CD14-positive monocyte (primary cell): ENCODE data around the gene TBC1D12. TPM values are rescaled to one million over a fixed set of nuclear protein-coding genes. Genes with fewer than 3 reads are reported as not detected.

ENCODE experiments used
- DNase-seq, 3 donors: peaks; one replicate each; pipeline ENCODE4 v3.0.0-alpha.2; 2011 to 2022
- H2AFZ ChIP-seq: 2 replicates; pipeline ENCODE4 v1.6.0; 2012; ENCODE audit warnings: mild to moderate bottlenecking, low read depth, low read length, inconsistent platforms; ENCODE audit not compliant: insufficient read depth, poor library complexity, severe bottlenecking
- H3K27ac ChIP-seq, 2 donors: 1 replicate in 1 of 2; 2 replicates in 1 of 2; pipeline ENCODE4 v1.5.1; 2012 to 2013; ENCODE audit warnings: low read length in 2 of 2, control low read depth in 1 of 2, inconsistent platforms in 1 of 2, low read depth in 1 of 2, mild to moderate bottlenecking in 1 of 2
- H3K27me3 ChIP-seq, 2 donors: one replicate each; pipeline versions ENCODE4 v1.6.0 to v1.6.1; 2011 to 2013; ENCODE audit warnings: low read length in 2 of 2; ENCODE audit not compliant: control insufficient read depth in 2 of 2, insufficient read depth in 2 of 2
- H3K36me3 ChIP-seq, 2 donors: replicated peaks in 1 of 2; 1 replicate in 1 of 2; 2 replicates in 1 of 2; pipeline versions ENCODE4 v1.5.1 to v1.6.1; 2012 to 2013; ENCODE audit warnings: low read length in 2 of 2, control low read depth in 1 of 2, inconsistent platforms in 1 of 2, mild to moderate bottlenecking in 1 of 2; ENCODE audit not compliant: insufficient read depth in 2 of 2, control insufficient read depth in 1 of 2
- H3K4me1 ChIP-seq, 2 donors: 1 replicate in 1 of 2; 2 replicates in 1 of 2; pipeline versions ENCODE4 v1.5.1 to v1.6.1; 2012 to 2013; ENCODE audit warnings: low read length in 2 of 2, control low read depth in 1 of 2, inconsistent platforms in 1 of 2, mild to moderate bottlenecking in 1 of 2, moderate library complexity in 1 of 2; ENCODE audit not compliant: insufficient read depth in 2 of 2, control insufficient read depth in 1 of 2
- H3K4me2 ChIP-seq: replicated peaks from 2 replicates; pipeline ENCODE3; 2012; ENCODE audit warnings: low read length, moderate library complexity, mild to moderate bottlenecking; ENCODE audit not compliant: poor library complexity, severe bottlenecking; ENCODE audit errors: extremely low read depth
- H3K4me3 ChIP-seq, 3 experiments: fragments of 200-600 bp in 1 of 3; sonication (generic) in 1 of 3; replicated peaks in 1 of 3; 1 replicate in 2 of 3; 2 replicates in 1 of 3; pipeline ENCODE4 v1.5.1; 2011 to 2013; ENCODE audit warnings: low read length in 3 of 3, mild to moderate bottlenecking in 3 of 3, control low read depth in 2 of 3, low read depth in 2 of 3, inconsistent platforms in 1 of 3, moderate library complexity in 1 of 3
- H3K79me2 ChIP-seq: 2 replicates; pipeline ENCODE4 v1.6.0; 2012; ENCODE audit warnings: mild to moderate bottlenecking, control low read depth, inconsistent platforms, low read length, moderate library complexity; ENCODE audit not compliant: insufficient read depth
- H3K9ac ChIP-seq: 2 replicates; pipeline ENCODE4 v1.6.0; 2017; ENCODE audit warnings: low read length, mild to moderate bottlenecking; ENCODE audit not compliant: insufficient read depth, poor library complexity, severe bottlenecking
- H3K9me3 ChIP-seq, 2 donors: replicated peaks in 1 of 2; 1 replicate in 1 of 2; 2 replicates in 1 of 2; pipeline versions ENCODE4 v1.5.1 to v1.6.1; 2012 to 2013; ENCODE audit warnings: low read length in 2 of 2, control low read depth in 1 of 2; ENCODE audit not compliant: control insufficient read depth in 1 of 2, insufficient read depth in 1 of 2
- H4K20me1 ChIP-seq: 2 replicates; pipeline ENCODE4 v1.6.0; 2012; ENCODE audit warnings: mild to moderate bottlenecking, low read length, control low read depth, moderate library complexity; ENCODE audit not compliant: insufficient read depth
- H3K27ac Mint-ChIP-seq, 7 donors: one replicate each; pipeline ENCODE4 v1.8.0; 2020; ENCODE audit warnings: mild to moderate bottlenecking in 7 of 7, mixed read lengths in 7 of 7, moderate library complexity in 6 of 7, inconsistent platforms in 2 of 7
- H3K27me3 Mint-ChIP-seq, 3 donors: one replicate each; pipeline ENCODE4 v1.8.0; 2021 to 2022; ENCODE audit warnings: low read depth in 3 of 3, mild to moderate bottlenecking in 3 of 3, mixed read lengths in 3 of 3, moderate library complexity in 3 of 3, inconsistent platforms in 1 of 3
- H3K36me3 Mint-ChIP-seq, 2 donors: one replicate each; pipeline ENCODE4 v1.8.0; 2020; ENCODE audit warnings: mixed read lengths in 2 of 2, inconsistent platforms in 1 of 2, mild to moderate bottlenecking in 1 of 2
- H3K4me1 Mint-ChIP-seq: one replicate; pipeline ENCODE4 v1.8.0; 2020; ENCODE audit warnings: mild to moderate bottlenecking, mixed read lengths
- H3K4me3 Mint-ChIP-seq, 2 donors: one replicate each; pipeline ENCODE4 v1.8.0; 2020; ENCODE audit warnings: mild to moderate bottlenecking in 2 of 2, mixed read lengths in 2 of 2, moderate library complexity in 1 of 2
- H3K9me3 Mint-ChIP-seq, 7 donors: one replicate each; pipeline ENCODE4 v1.8.0; 2020 to 2022; ENCODE audit warnings: mixed read lengths in 7 of 7, mild to moderate bottlenecking in 6 of 7, moderate library complexity in 6 of 7, inconsistent platforms in 2 of 7
- WGBS: methylation state at CpG from one replicate; pipeline ENCODE4 v1.1.5; 2013; ENCODE audit warnings: missing lambda C conversion rate; ENCODE audit not compliant: insufficient coverage; 5-methylcytosine and 5-hydroxymethylcytosine counted together
- intact Hi-C, 2 donors: fragments of 100-400 bp; cut with micrococcal nuclease; formaldehyde crosslinking; loops; one replicate each; pipeline versions ENCODE4 v1.15.0 to v1.15.1; 2023
- polyA plus RNA-seq, 3 donors: library from polyadenylated mRNA; depleted of rRNA in 1 of 3; unstranded in 2 of 3; stranded (reverse) in 1 of 3; fragments of 300-500 nt in 2 of 3; fragments of >200 nt in 1 of 3; fragmentation: Illumina TruSeq in 2 of 3; gene quantifications; 1 replicate in 2 of 3; 2 replicates in 1 of 3; pipeline ENCODE4 v1.2.3, GENCODE V29; 2012 to 2021
- TF ChIP-seq, protein P1 (sequence below): fragments of 200-600 bp; IDR thresholded peaks from one replicate; pipeline ENCODE4 v1.8.0; 2022; ENCODE audit warnings: antibody characterized with exemption, mild to moderate bottlenecking

Gene TBC1D12
- polyA plus RNA-seq, 3 donors = 3.1 to 10.5 (median 3.4) TPM

DNA sequence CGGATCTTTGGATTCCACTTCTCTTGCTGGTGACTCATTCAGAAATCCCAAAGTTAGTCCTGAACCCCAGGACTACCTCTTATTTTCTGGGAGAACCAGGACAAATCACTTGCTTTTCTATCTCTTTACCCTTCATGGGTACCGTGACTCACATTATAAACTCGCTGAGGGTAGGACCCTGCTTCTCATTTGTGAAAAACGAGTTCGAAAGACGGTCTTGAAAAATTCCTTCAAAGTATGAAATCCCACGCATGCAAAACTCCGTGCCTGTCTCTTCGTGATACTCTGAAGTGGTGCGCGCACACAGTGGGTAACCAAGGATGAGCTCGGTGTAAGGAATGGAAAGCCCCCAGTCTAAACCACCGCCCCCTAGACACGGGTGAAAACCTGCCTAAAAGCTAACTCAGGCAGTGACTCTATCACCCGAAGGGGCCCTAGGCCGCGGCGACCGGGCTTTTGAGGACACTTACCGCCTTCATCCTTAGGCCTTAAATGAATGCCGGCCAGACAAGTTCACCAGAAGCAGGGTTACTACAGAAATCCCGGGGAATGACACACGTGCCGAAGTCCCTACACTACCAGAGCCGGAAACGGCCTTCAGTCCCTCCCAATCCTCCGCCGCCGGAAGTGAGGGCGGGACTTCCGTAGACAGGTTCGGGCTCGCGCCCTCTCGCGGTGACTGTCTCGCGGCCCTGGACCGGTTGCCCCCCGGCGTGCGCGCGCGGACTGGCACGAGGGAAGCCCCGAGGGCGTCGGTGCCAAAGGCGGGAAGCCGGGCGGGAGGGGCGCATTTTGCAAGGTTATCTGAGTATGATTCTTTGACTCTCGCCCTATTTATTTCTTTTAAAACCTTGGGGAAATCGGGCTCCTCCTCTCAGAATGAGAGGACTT is 39.7 kb upstream of the TBC1D12 start, which contains the start of gene NOC3L:
NOC3L (minus strand) TSS at position 580 of the 891 bp plus-strand sequence; CDS start at position 479, 101 bp downstream.
- Histone ChIP-seq H2AFZ (peak within 1 kb of the TSS; percentile 86), H3K79me2 (peaks cover 10% of the 10 kb centered on the region), H3K4me2 (peak within 1 kb of the TSS; percentile 76), H3K4me3 (peak within 1 kb of the TSS; percentile 66 to 93 (median 83)), H3K9me3 (no peaks in the 10 kb centered on the region), H3K36me3 (peaks cover 12 to 17% of the 10 kb centered on the region in 2 donors), H3K27me3 (peaks cover 0 to 6% of the 10 kb centered on the region in 2 donors), H4K20me1 (no peaks in the 10 kb centered on the region), H3K9ac (peak within 1 kb of the TSS; percentile 64), H3K27ac (peak within 1 kb of the TSS; percentile 36 to 82), H3K4me1 (peaks cover 12 to 21% of the 10 kb centered on the region in 2 donors)
- peaks cover 0 to 3% (median 2%) of the 10 kb centered on the region in 7 donors for H3K9me3 Mint-ChIP-seq
- peaks cover 15 to 22% (median 16%) of the 10 kb centered on the region in 3 donors for H3K27me3 Mint-ChIP-seq
- peak; percentile 88 to 94 (median 91) for DNase-seq
- TF ChIP-seq, protein P1, sequence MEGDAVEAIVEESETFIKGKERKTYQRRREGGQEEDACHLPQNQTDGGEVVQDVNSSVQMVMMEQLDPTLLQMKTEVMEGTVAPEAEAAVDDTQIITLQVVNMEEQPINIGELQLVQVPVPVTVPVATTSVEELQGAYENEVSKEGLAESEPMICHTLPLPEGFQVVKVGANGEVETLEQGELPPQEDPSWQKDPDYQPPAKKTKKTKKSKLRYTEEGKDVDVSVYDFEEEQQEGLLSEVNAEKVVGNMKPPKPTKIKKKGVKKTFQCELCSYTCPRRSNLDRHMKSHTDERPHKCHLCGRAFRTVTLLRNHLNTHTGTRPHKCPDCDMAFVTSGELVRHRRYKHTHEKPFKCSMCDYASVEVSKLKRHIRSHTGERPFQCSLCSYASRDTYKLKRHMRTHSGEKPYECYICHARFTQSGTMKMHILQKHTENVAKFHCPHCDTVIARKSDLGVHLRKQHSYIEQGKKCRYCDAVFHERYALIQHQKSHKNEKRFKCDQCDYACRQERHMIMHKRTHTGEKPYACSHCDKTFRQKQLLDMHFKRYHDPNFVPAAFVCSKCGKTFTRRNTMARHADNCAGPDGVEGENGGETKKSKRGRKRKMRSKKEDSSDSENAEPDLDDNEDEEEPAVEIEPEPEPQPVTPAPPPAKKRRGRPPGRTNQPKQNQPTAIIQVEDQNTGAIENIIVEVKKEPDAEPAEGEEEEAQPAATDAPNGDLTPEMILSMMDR = peak; percentile 82
- peaks cover 18% of the 10 kb centered on the region for H3K4me1 Mint-ChIP-seq
- under 1% methylated on average over 42 of the region's 55 CpGs for WGBS
- peaks cover 21 to 22% of the 10 kb centered on the region in 2 donors for H3K36me3 Mint-ChIP-seq
- H3K27ac Mint-ChIP-seq = peak within 1 kb of the TSS; percentile 78 to 94 (median 86)
- intact Hi-C loops = loop anchor here (5.0 kb wide), 2 partner anchors 40 to 80 kb away; partner anchors contain the start of gene TBC1D12 (in 1 of the 2)
- peak within 1 kb of the TSS; percentile 92 to 95 for H3K4me3 Mint-ChIP-seq

DNA sequence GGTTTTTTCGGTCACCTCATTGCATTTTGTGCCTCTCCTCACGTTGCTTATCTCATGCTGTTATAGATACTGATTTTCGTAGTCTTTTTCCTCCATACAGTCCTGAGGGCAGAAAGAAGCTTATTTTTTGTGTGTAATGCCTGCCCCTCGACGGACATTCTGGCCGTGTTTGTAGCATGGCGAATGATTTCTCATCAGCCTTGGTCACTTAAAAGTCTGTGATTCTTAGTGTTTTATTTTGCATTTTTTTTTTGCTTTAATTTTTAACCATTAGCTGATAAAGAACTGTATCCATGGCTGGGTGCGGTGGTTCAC is 39.1 kb upstream of the TBC1D12 start:
- Histone ChIP-seq H3K9ac (peak overlapping the region; percentile 64), H3K36me3 (peaks cover 7 to 11% of the 10 kb centered on the region in 2 donors), H2AFZ (peak overlapping the region; percentile 86), H3K27me3 (peaks cover 0 to 6% of the 10 kb centered on the region in 2 donors), H4K20me1 (no peaks in the 10 kb centered on the region), H3K4me2 (peak overlapping the region; percentile 76), H3K79me2 (peaks cover 10% of the 10 kb centered on the region), H3K4me3 (peak overlapping the region in 2 of 3 experiments; percentile 66 to 83), H3K27ac (no peak overlapping the region), H3K4me1 (peaks cover 12 to 21% of the 10 kb centered on the region in 2 donors), H3K9me3 (no peaks in the 10 kb centered on the region)
- H3K4me1 Mint-ChIP-seq = peaks cover 18% of the 10 kb centered on the region
- intact Hi-C loops = loop anchor here (5.0 kb wide), 2 partner anchors 39 to 79 kb away; partner anchors contain the start of gene TBC1D12 (in 1 of the 2)
- H3K27ac Mint-ChIP-seq = no peak overlapping the region
- DNase-seq = no peak
- TF ChIP-seq, protein P1 = peak; percentile 28
- H3K27me3 Mint-ChIP-seq = peaks cover 17 to 22% (median 18%) of the 10 kb centered on the region in 3 donors
- peaks cover 0 to 3% (median 2%) of the 10 kb centered on the region in 7 donors for H3K9me3 Mint-ChIP-seq
- H3K4me3 Mint-ChIP-seq = peak overlapping the region; percentile 92 to 95
- H3K36me3 Mint-ChIP-seq = peaks cover 17% of the 10 kb centered on the region in 2 donors
- 40% methylated on average over 1 of the region's 8 CpGs for WGBS
